Esophagus muscularis mucosa (tissue), 4 donors: ENCODE measurements around the gene ZBP1. TPM values are rescaled to one million over a fixed set of nuclear protein-coding genes. Genes with fewer than 3 reads are reported as not detected.

Source experiments
- DNase-seq: peaks from one replicate; pipeline ENCODE4 v3.0.0-alpha.2; 2017; ENCODE audit errors: extremely low spot score
- H3K27ac ChIP-seq, 4 donors: fragments of 200-600 bp; sonication (generic); replicated peaks in 1 of 4; 1 replicate in 3 of 4; 2 replicates in 1 of 4; pipeline ENCODE4 v1.5.1; 2016 to 2019; ENCODE audit warnings: mild to moderate bottlenecking in 1 of 4
- H3K27me3 ChIP-seq, 4 donors: fragments of 200-600 bp; sonication (generic); one replicate each; pipeline versions ENCODE4 v1.5.1 to v1.6.0; 2016 to 2019
- H3K36me3 ChIP-seq, 4 donors: fragments of 200-600 bp; sonication (generic); one replicate each; pipeline ENCODE4 v1.5.1; 2016 to 2019
- H3K4me1 ChIP-seq, 4 donors: fragments of 200-600 bp; sonication (generic); one replicate each; pipeline ENCODE4 v1.5.1; 2016 to 2019
- H3K4me3 ChIP-seq, 4 donors: fragments of 200-600 bp; sonication (generic); 1 replicate in 2 of 4; 2 replicates in 2 of 4; pipeline ENCODE4 v1.5.1; 2016 to 2019; ENCODE audit warnings: mild to moderate bottlenecking in 4 of 4, moderate library complexity in 1 of 4
- H3K9me3 ChIP-seq, 4 donors: fragments of 200-600 bp; sonication (generic); 1 replicate in 3 of 4; 2 replicates in 1 of 4; pipeline ENCODE4 v1.5.1; 2016 to 2019
- CTCF ChIP-seq, 3 experiments: fragments of 200-600 bp in 2 of 3; fragments of 450-650 bp in 1 of 3; sonication (generic) in 2 of 3; IDR thresholded peaks; one replicate each; pipeline ENCODE4 v1.5.1; 2017 to 2019; ENCODE audit warnings: antibody characterized with exemption in 3 of 3, mild to moderate bottlenecking in 2 of 3, moderate library complexity in 1 of 3
- EP300 ChIP-seq: sonication (generic); formaldehyde crosslinking; IDR thresholded peaks from one replicate; pipeline ENCODE4 v1.6.1; 2017; ENCODE audit warnings: antibody characterized with exemption
- POLR2A ChIP-seq: fragments of 450-650 bp; IDR thresholded peaks from one replicate; pipeline ENCODE4 v1.6.1; 2017; ENCODE audit warnings: antibody characterized with exemption, moderate library complexity, mild to moderate bottlenecking, low read depth
- POLR2AphosphoS5 ChIP-seq, 2 donors: sonication (generic); formaldehyde crosslinking; IDR thresholded peaks; one replicate each; pipeline ENCODE4 v1.6.1; 2017; ENCODE audit warnings: antibody characterized with exemption in 2 of 2
- WGBS: methylation state at CpG from one replicate; pipeline ENCODE4 v1.1.5; 2018; 5-methylcytosine and 5-hydroxymethylcytosine counted together
- intact Hi-C: fragments of 100-400 bp; cut with DNase I; formaldehyde crosslinking; loops from one replicate; pipeline ENCODE4 v1.15.1; 2023
- total RNA-seq, 4 donors: library from RNA; depleted of rRNA; stranded (reverse); fragments of >200 nt; gene quantifications; one replicate each; pipeline versions ENCODE4 v1.1.0 to v1.2.1, GENCODE V29; 2016

Gene ZBP1
- total RNA-seq, 4 donors from 2014 or later = 0.33 to 0.75 TPM; not detected in 2

DNA sequence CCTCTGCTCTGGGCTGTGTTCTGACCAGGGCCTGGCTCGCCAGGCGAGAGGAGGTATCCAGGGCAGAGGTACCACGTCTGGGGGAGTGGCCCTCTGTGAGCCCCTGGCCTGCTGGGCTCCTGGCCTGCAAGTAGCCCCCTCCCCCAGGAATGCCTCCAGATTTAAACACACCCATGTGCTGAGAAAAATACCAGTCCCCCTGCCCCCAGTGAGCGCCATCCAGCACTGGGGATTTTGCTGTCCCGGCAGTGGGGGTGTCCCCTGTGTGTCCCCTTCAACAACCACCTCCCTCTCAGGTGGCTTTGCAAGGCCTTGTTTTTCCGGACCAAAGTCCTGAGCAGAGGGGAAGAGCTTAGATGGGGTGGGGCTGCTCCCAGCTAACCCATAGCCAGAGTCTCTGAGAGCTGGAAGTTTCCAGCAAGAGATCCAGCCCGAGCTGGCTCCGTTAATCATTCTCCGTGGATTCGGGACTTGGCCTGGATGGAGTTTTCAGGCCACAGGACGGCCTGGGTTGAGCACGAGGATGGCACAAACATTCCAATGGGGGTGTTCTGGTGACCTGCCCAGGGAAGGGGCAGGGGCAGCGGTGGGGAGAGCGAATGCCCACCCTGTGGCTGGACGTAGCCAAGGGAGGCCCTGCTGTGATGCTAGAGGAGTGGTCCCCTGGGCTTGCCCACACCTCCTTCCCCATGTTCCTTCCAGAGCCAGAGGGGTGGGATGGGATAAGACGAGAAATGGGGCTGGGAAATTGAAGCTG, 30.3 kb downstream of the ZBP1 start:
- peaks cover 0 to 29% (median 20%) of the 10 kb centered on the region in 4 donors for H3K4me1 ChIP-seq
- DNase-seq = no peak
- TF ChIP-seq POLR2A (no peak), CTCF (IDR thresholded peaks at IDR 0.05) (no peak), POLR2AphosphoS5 (IDR thresholded peaks at IDR 0.05) (no peak), EP300 (no peak)
- peaks cover 0 to 12% (median 0%) of the 10 kb centered on the region in 4 donors for H3K27me3 ChIP-seq
- H3K36me3 ChIP-seq = no peaks in the 10 kb centered on the region
- intact Hi-C loops = loop anchor here (5.0 kb wide), 1 partner anchor 208 kb away; no protein-coding TSS in a partner anchor
- H3K9me3 ChIP-seq = peaks cover 0 to 7% (median 0%) of the 10 kb centered on the region in 4 donors
- H3K4me3 ChIP-seq = no peak overlapping the region
- WGBS = 81% methylated on average over 12 of the region's 16 CpGs
- no peak overlapping the region for H3K27ac ChIP-seq

DNA sequence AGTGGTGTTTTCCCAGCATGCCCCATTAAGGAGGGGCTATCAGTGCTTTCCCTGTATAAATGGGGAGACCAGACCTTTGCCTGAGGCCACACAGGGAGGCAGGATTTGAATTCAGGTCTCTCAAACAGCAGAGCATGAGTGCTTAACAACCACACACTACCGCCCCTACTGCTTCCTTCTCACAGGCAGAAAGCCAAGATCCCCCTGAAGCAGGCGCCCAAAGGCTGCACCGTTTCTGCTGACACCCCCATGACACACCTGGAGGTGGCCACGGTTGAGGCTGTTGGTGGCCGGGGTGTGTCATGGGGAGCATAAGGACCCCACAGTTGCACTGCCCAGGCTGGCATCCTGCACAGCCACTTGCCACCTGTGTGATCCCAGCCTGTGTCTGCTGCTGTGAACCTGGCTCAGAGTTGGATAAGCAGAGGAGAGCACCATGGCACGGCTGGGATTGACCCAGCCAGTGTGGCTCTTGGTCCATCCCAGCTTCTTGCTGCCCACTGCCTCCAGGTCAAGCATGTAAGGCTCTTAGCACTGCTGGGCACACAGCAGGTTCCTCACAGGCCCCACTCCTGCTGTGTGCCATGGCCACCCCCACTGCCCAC, 31.0 kb downstream of the ZBP1 start:
- 86% methylated on average over 5 of the region's 6 CpGs for WGBS
- peaks cover 0 to 7% (median 0%) of the 10 kb centered on the region in 4 donors for H3K9me3 ChIP-seq
- H3K4me3 ChIP-seq = no peak overlapping the region
- no peak overlapping the region for H3K27ac ChIP-seq
- no peak for DNase-seq
- H3K36me3 ChIP-seq = no peaks in the 10 kb centered on the region
- H3K4me1 ChIP-seq = peaks cover 0 to 30% (median 21%) of the 10 kb centered on the region in 4 donors
- TF ChIP-seq CTCF (IDR thresholded peaks at IDR 0.05) = no peak
- no peak for TF ChIP-seq EP300
- TF ChIP-seq POLR2A = no peak
- no peak for TF ChIP-seq POLR2AphosphoS5 (IDR thresholded peaks at IDR 0.05)
- intact Hi-C loops = no loop called here
- H3K27me3 ChIP-seq = peaks cover 0 to 16% (median 0%) of the 10 kb centered on the region in 4 donors

DNA sequence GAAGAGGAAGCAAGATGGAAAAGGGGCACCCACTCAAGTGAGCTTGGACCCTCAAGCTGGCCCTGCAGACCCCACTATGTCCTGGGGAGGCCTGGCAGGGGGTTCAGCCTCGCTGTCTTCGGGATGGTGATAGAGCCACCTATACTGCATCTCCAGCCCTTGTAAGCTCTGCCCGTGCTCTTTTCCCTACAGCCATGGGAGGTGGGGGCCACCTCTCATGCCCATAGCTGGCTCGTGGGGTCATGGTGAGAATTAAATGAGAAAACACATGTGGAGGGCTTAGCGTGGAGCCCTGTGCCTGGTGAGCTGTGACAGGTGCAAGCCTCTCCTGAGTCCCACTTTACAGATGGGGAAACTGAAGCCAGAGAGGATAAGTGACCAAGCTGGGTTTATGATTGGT, 31.6 kb downstream of the ZBP1 start:
- WGBS = 95% methylated on average over 2 of the region's 5 CpGs
- H3K27me3 ChIP-seq = peaks cover 0 to 22% (median 0%) of the 10 kb centered on the region in 4 donors
- no peak for DNase-seq
- H3K4me3 ChIP-seq = no peak overlapping the region
- H3K27ac ChIP-seq = no peak overlapping the region
- peaks cover 0 to 7% (median 0%) of the 10 kb centered on the region in 4 donors for H3K9me3 ChIP-seq
- intact Hi-C loops = no loop called here
- TF ChIP-seq EP300 = no peak
- no peak for TF ChIP-seq POLR2AphosphoS5 (IDR thresholded peaks at IDR 0.05)
- TF ChIP-seq POLR2A = no peak
- TF ChIP-seq CTCF (IDR thresholded peaks at IDR 0.05) = no peak
- no peaks in the 10 kb centered on the region for H3K36me3 ChIP-seq
- peaks cover 0 to 25% (median 18%) of the 10 kb centered on the region in 4 donors for H3K4me1 ChIP-seq

- intact Hi-C loops = no loop called here
- Histone ChIP-seq H3K4me3 (no peak overlapping the region), H3K4me1 (peaks cover 2 to 26% (median 22%) of the 10 kb centered on the region in 4 donors), H3K27ac (no peak overlapping the region), H3K9me3 (peaks cover 0 to 7% (median 0%) of the 10 kb centered on the region in 4 donors), H3K36me3 (no peaks in the 10 kb centered on the region), H3K27me3 (peaks cover 0 to 28% (median 0%) of the 10 kb centered on the region in 4 donors)
- WGBS = 88% methylated on average over 6 of the region's 7 CpGs
- no peak for TF ChIP-seq EP300
- TF ChIP-seq POLR2A = no peak
- DNase-seq = no peak
Observed at GRCh38 chr20:57587989-57588377, 32.2 kb downstream of the ZBP1 start.

DNA sequence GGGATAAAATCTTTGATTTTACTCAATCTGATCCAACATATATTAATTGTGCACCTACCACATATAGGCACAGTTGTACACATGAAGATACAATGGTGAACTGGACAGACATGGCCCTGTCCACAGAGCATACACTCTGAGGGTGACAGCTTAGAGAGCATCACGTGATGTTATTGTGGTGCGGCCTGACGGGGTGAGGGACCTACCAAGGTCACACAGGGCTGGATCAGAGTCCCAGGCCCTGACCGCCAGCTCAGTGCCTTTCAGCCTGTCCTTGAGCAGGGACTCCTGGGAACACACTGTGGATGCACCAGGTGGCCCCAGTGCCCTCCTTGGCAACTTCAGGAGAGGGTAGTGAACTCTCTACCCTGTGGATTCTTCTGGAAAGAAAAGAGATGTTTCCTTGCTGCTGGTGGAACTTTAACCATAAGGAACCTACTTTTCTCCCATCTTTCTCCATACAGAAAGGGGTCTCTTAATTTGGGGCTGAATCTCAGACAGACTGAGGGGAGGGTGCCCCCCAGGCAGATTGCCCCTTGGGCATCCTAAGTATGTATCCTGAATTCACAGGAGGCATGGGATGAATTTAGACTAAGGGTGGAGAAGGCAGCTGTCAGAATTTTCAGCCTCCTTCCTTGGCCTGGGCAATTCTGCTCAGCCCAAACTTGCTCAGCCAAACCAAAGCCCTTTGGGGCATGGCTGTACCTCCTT, 32.8 kb downstream of the ZBP1 start:
- no peak for TF ChIP-seq POLR2A
- no peak for TF ChIP-seq CTCF (IDR thresholded peaks at IDR 0.05)
- no peak for TF ChIP-seq EP300
- TF ChIP-seq POLR2AphosphoS5 (IDR thresholded peaks at IDR 0.05) = no peak
- Histone ChIP-seq H3K9me3 (peaks cover 0 to 7% (median 0%) of the 10 kb centered on the region in 4 donors), H3K27me3 (peaks cover 0 to 28% (median 0%) of the 10 kb centered on the region in 4 donors), H3K4me1 (peaks cover 2 to 32% (median 28%) of the 10 kb centered on the region in 4 donors), H3K4me3 (no peak overlapping the region), H3K27ac (no peak overlapping the region), H3K36me3 (no peaks in the 10 kb centered on the region)
- 91% methylated on average over 4 of the region's 4 CpGs for WGBS
- intact Hi-C loops = no loop called here
- no peak for DNase-seq
